ENCODE data around the gene OBSCN. TPM values are rescaled to one million over a fixed set of nuclear protein-coding genes. Genes with fewer than 3 reads are reported as not detected.

The OBSCN gene
- total and polyA plus RNA-seq, 2 experiments from 2014 or later, result 1.1 to 5.2 TPM

- DNase-seq, result no peak
- Histone ChIP-seq H3K27me3 (replicated peaks; ENCODE audit: insufficient read depth) (no peaks in the 10 kb centered on the region), H3K79me2 (ENCODE audit: insufficient read depth) (no peaks in the 10 kb centered on the region), H3K4me1 (ENCODE audit: insufficient read depth) (no peaks in the 10 kb centered on the region), H3K9ac (peak overlapping the region; percentile 38; the same call in 1 of the 2 replicates), H3K4me2 (ENCODE audit: unreplicated experiment) (no peak overlapping the region), H3K9me3 (ENCODE audit: low read depth) (no peaks in the 10 kb centered on the region), H2AFZ (no peak overlapping the region), H3K36me3 (ENCODE audit: low read depth) (no peaks in the 10 kb centered on the region), H3K27ac (peak overlapping the region; percentile 51), H4K20me1 (ENCODE audit: insufficient read depth) (no peaks in the 10 kb centered on the region), H3K9me2 (ENCODE audit: insufficient read depth) (no peaks in the 10 kb centered on the region), H3F3A (ENCODE audit: insufficient read depth) (no peaks in the 10 kb centered on the region), H3K4me3 (no peak overlapping the region)
- TF ChIP-seq EZH2phosphoT487 (IDR thresholded peaks at IDR 0.05; ENCODE audit: insufficient read depth, low read depth) (no peak), EZH2 (IDR thresholded peaks at IDR 0.05; ENCODE audit: insufficient read depth, poor library complexity, severe bottlenecking) (no peak)
- 94 to 97% methylated on average over 21 to 22 of the region's 22 CpGs for WGBS, 2 experiments (ENCODE audit: low coverage in 1 of 2, low lambda C conversion rate in 2 of 2, missing lambda C conversion rate in 2 of 2)
- in situ Hi-C loops (cut with MboI), result no loop called here
Observed at GRCh38 chr1:228375578-228376261, 167.9 kb downstream of the OBSCN start.

GRCh38 chr1:228376262-228376628, 168.4 kb downstream of the OBSCN start:
- Histone ChIP-seq H2AFZ (no peak overlapping the region), H3F3A (ENCODE audit: insufficient read depth) (no peaks in the 10 kb centered on the region), H3K4me3 (no peak overlapping the region), H3K79me2 (ENCODE audit: insufficient read depth) (no peaks in the 10 kb centered on the region), H3K9me2 (ENCODE audit: insufficient read depth) (no peaks in the 10 kb centered on the region), H3K4me1 (ENCODE audit: insufficient read depth) (no peaks in the 10 kb centered on the region), H3K27ac (no peak overlapping the region), H3K4me2 (ENCODE audit: unreplicated experiment) (no peak overlapping the region), H4K20me1 (ENCODE audit: insufficient read depth) (no peaks in the 10 kb centered on the region), H3K9me3 (ENCODE audit: low read depth) (no peaks in the 10 kb centered on the region), H3K9ac (no peak overlapping the region), H3K27me3 (replicated peaks; ENCODE audit: insufficient read depth) (no peaks in the 10 kb centered on the region), H3K36me3 (ENCODE audit: low read depth) (no peaks in the 10 kb centered on the region)
- in situ Hi-C loops (cut with MboI), result no loop called here
- WGBS, 2 experiments (ENCODE audit: low coverage in 1 of 2, low lambda C conversion rate in 2 of 2, missing lambda C conversion rate in 2 of 2), result 73 to 92% methylated on average over 3 of the region's 3 CpGs
- TF ChIP-seq EZH2 (IDR thresholded peaks at IDR 0.05; ENCODE audit: insufficient read depth, poor library complexity, severe bottlenecking), result no peak
- DNase-seq, result peak; percentile 27

GRCh38 chr1:228376651-228377631, 169.1 kb downstream of the OBSCN start:
- 90 to 96% methylated on average over 23 to 28 of the region's 31 CpGs for WGBS, 2 experiments (ENCODE audit: low coverage in 1 of 2, low lambda C conversion rate in 2 of 2, missing lambda C conversion rate in 2 of 2)
- H3K4me2 ChIP-seq (ENCODE audit: unreplicated experiment), result no peak overlapping the region
- H3F3A ChIP-seq (ENCODE audit: insufficient read depth), result no peaks in the 10 kb centered on the region
- no peaks in the 10 kb centered on the region for H3K79me2 ChIP-seq (ENCODE audit: insufficient read depth)
- H3K9ac ChIP-seq, result no peak overlapping the region
- H4K20me1 ChIP-seq (ENCODE audit: insufficient read depth), result no peaks in the 10 kb centered on the region
- in situ Hi-C loops (cut with MboI), result no loop called here
- no peak for TF ChIP-seq EZH2 (IDR thresholded peaks at IDR 0.05; ENCODE audit: insufficient read depth, poor library complexity, severe bottlenecking)
- no peak for TF ChIP-seq EZH2phosphoT487 (IDR thresholded peaks at IDR 0.05; ENCODE audit: insufficient read depth, low read depth)
- no peak overlapping the region for H3K4me3 ChIP-seq
- H3K27me3 ChIP-seq (replicated peaks; ENCODE audit: insufficient read depth), result no peaks in the 10 kb centered on the region
- H3K36me3 ChIP-seq (ENCODE audit: low read depth), result no peaks in the 10 kb centered on the region
- H3K27ac ChIP-seq, result no peak overlapping the region
- no peaks in the 10 kb centered on the region for H3K9me2 ChIP-seq (ENCODE audit: insufficient read depth)
- no peak for DNase-seq
- H3K9me3 ChIP-seq (ENCODE audit: low read depth), result no peaks in the 10 kb centered on the region
- H2AFZ ChIP-seq, result no peak overlapping the region
- no peaks in the 10 kb centered on the region for H3K4me1 ChIP-seq (ENCODE audit: insufficient read depth)

DNA sequence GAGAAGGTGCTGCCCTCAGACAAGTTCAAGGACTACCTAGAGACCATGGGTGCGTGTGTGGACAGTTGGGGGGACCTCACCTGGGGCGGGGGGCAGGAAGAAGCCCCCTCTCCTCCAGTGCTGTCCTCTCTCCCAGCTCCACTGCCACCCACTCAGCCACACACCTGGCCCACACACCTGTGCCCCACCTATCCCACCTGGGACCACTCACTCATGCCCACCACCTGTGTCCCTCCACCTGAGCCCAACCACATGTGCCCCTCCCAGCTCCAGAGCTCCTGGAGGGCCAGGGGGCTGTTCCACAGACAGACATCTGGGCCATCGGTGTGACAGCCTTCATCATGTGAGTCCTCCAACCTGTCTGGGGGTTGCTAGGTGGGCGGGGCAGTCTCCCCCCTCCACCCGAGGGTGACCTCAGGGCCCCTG, 169.8 kb downstream of the OBSCN start:
- in situ Hi-C loops (cut with MboI), result no loop called here
- TF ChIP-seq EZH2 (IDR thresholded peaks at IDR 0.05; ENCODE audit: insufficient read depth, poor library complexity, severe bottlenecking) (no peak), EZH2phosphoT487 (IDR thresholded peaks at IDR 0.05; ENCODE audit: insufficient read depth, low read depth) (no peak)
- H3K4me2 ChIP-seq (ENCODE audit: unreplicated experiment), result no peak overlapping the region
- H3K9me3 ChIP-seq (ENCODE audit: low read depth), result no peaks in the 10 kb centered on the region
- H3K9me2 ChIP-seq (ENCODE audit: insufficient read depth), result no peaks in the 10 kb centered on the region
- DNase-seq, result no peak
- H3K27me3 ChIP-seq (replicated peaks; ENCODE audit: insufficient read depth), result no peaks in the 10 kb centered on the region
- no peak overlapping the region for H2AFZ ChIP-seq
- H3K4me3 ChIP-seq, result no peak overlapping the region
- H3K9ac ChIP-seq, result no peak overlapping the region
- H3K36me3 ChIP-seq (ENCODE audit: low read depth), result no peaks in the 10 kb centered on the region
- H3K4me1 ChIP-seq (ENCODE audit: insufficient read depth), result no peaks in the 10 kb centered on the region
- no peak overlapping the region for H3K27ac ChIP-seq
- no peaks in the 10 kb centered on the region for H3F3A ChIP-seq (ENCODE audit: insufficient read depth)
- no peaks in the 10 kb centered on the region for H3K79me2 ChIP-seq (ENCODE audit: insufficient read depth)
- 97 to 100% methylated on average over 1 to 3 of the region's 5 CpGs for WGBS, 2 experiments (ENCODE audit: low coverage in 1 of 2, low lambda C conversion rate in 2 of 2, missing lambda C conversion rate in 2 of 2)
- H4K20me1 ChIP-seq (ENCODE audit: insufficient read depth), result no peaks in the 10 kb centered on the region
